T-helper 9 cell (primary cell): ENCODE data around the gene AGPS.
"Not testable (repeated sequence)": the region's sequence is repeated elsewhere in the genome, so short reads cannot be mapped to it uniquely, and the experiment has no call there.

Experiments
- DNase-seq: peaks from one replicate; pipeline ENCODE4 v3.0.0-alpha.2; 2020

AGPS gene

GRCh38 chr2:177532567-177532966, 140.0 kb downstream of the AGPS start:
- DNase-seq = no peak

GRCh38 chr2:177533253-177533652, 140.7 kb downstream of the AGPS start:
- DNase-seq = no peak

- DNase-seq = no peak
Measured at GRCh38 chr2:177535000-177535399, 142.4 kb downstream of the AGPS start.

- DNase-seq = no peak
Measured at GRCh38 chr2:177535958-177536504, 143.5 kb downstream of the AGPS start.

- no peak for DNase-seq
Measured at GRCh38 chr2:177537213-177537612, 144.6 kb downstream of the AGPS start.

- DNase-seq = no peak
Measured at GRCh38 chr2:177537636-177538035, 145.1 kb downstream of the AGPS start.

GRCh38 chr2:177538323-177538722, 145.8 kb downstream of the AGPS start:
- no peak for DNase-seq

GRCh38 chr2:177540283-177540682, 147.7 kb downstream of the AGPS start:
- DNase-seq = no peak

GRCh38 chr2:177541258-177541991, 148.9 kb downstream of the AGPS start:
- DNase-seq = no peak

- DNase-seq = no peak
Measured at GRCh38 chr2:177542396-177542795, 149.8 kb downstream of the AGPS start.

- no peak for DNase-seq
Measured at GRCh38 chr2:177543007-177543760, 150.6 kb downstream of the AGPS start.

GRCh38 chr2:177545143-177545542, 152.6 kb downstream of the AGPS start:
- no peak for DNase-seq

GRCh38 chr2:177545981-177546585, 153.5 kb downstream of the AGPS start:
- no peak for DNase-seq

GRCh38 chr2:177547122-177547521, 154.5 kb downstream of the AGPS start:
- DNase-seq = no peak

- DNase-seq = no peak
Measured at GRCh38 chr2:177547772-177548171, 155.2 kb downstream of the AGPS start.

GRCh38 chr2:177548636-177549035, 156.1 kb downstream of the AGPS start:
- no peak for DNase-seq

GRCh38 chr2:177549171-177549570, 156.6 kb downstream of the AGPS start:
- DNase-seq = no peak

- no peak for DNase-seq
Measured at GRCh38 chr2:177550264-177551200, 158.0 kb downstream of the AGPS start.

- DNase-seq = not testable (repeated sequence)
Measured at GRCh38 chr2:177551360-177551759, 158.8 kb downstream of the AGPS start.

GRCh38 chr2:177551989-177552421, 159.4 kb downstream of the AGPS start:
- no peak for DNase-seq

GRCh38 chr2:177552422-177553175, 160.0 kb downstream of the AGPS start:
- peak; percentile 83 for DNase-seq
